ENCODE data around the gene PPFIA4. TPM values are rescaled to one million over a fixed set of nuclear protein-coding genes. Genes with fewer than 3 reads are reported as not detected.
A peak's percentile ranks its signal among the peaks of the same experiment; 100 is the strongest.

The PPFIA4 gene
- total RNA-seq, 4 donors from 2014 or later, result under 0.01 to 24.6 (median 0.30) TPM

- TF ChIP-seq CTCF (IDR thresholded peaks at IDR 0.05) (peak in 1 of 5 experiments; percentile 11), EP300 (IDR thresholded peaks at IDR 0.05) (no peak)
- Histone ChIP-seq H3K27me3 (no peaks in the 10 kb centered on the region), H3K27ac (no peak overlapping the region), H3K4me3 (no peak overlapping the region), H3K36me3 (no peaks in the 10 kb centered on the region), H3K4me1 (peaks cover 0 to 8% (median 7%) of the 10 kb centered on the region in 4 donors), H3K9me3 (no peaks in the 10 kb centered on the region)
- 77 to 80% methylated on average over 6 of the region's 6 CpGs for WGBS, 2 donors
- DNase-seq (ENCODE audit: low spot score in 2 of 2), result no peak
Observed at GRCh38 chr1:203031467-203031866, 5.2 kb downstream of the PPFIA4 start.

GRCh38 chr1:203033287-203033686 is 7.0 kb downstream of the PPFIA4 start:
- H3K36me3 ChIP-seq, result no peaks in the 10 kb centered on the region
- TF ChIP-seq CTCF (IDR thresholded peaks at IDR 0.05) (no peak), POLR2A (IDR thresholded peaks at IDR 0.05) (no peak), EP300 (IDR thresholded peaks at IDR 0.05) (no peak)
- H3K4me3 ChIP-seq, result no peak overlapping the region
- H3K9me3 ChIP-seq, result no peaks in the 10 kb centered on the region
- WGBS, 2 donors, result 68 to 70% methylated on average over 2 of the region's 2 CpGs
- no peak overlapping the region for H3K27ac ChIP-seq
- DNase-seq (ENCODE audit: low spot score in 2 of 2), result no peak
- peaks cover 0 to 4% (median 0%) of the 10 kb centered on the region in 4 donors for H3K4me1 ChIP-seq
- H3K27me3 ChIP-seq, result no peaks in the 10 kb centered on the region

- WGBS, 2 donors, result 88 to 98% methylated on average over 2 of the region's 2 CpGs
- TF ChIP-seq EP300 (IDR thresholded peaks at IDR 0.05) (no peak), CTCF (IDR thresholded peaks at IDR 0.05) (no peak), POLR2A (IDR thresholded peaks at IDR 0.05) (no peak)
- Histone ChIP-seq H3K4me3 (no peak overlapping the region), H3K27me3 (no peaks in the 10 kb centered on the region), H3K9me3 (no peaks in the 10 kb centered on the region), H3K36me3 (no peaks in the 10 kb centered on the region), H3K4me1 (peaks cover 0 to 5% (median 0%) of the 10 kb centered on the region in 4 donors), H3K27ac (no peak overlapping the region)
- DNase-seq (ENCODE audit: low spot score in 2 of 2), result no peak
Observed at GRCh38 chr1:203033917-203034316, 7.6 kb downstream of the PPFIA4 start.

- Histone ChIP-seq H3K27me3 (no peaks in the 10 kb centered on the region), H3K36me3 (no peaks in the 10 kb centered on the region), H3K4me1 (peaks cover 0 to 11% (median 0%) of the 10 kb centered on the region in 4 donors), H3K4me3 (no peak overlapping the region), H3K9me3 (no peaks in the 10 kb centered on the region), H3K27ac (no peak overlapping the region)
- DNase-seq (ENCODE audit: low spot score in 2 of 2), result no peak
- WGBS, 2 donors, result 73 to 87% methylated on average over 10 of the region's 10 CpGs
- TF ChIP-seq POLR2A (IDR thresholded peaks at IDR 0.05) (no peak), CTCF (IDR thresholded peaks at IDR 0.05) (no peak), EP300 (IDR thresholded peaks at IDR 0.05) (no peak)
Observed at GRCh38 chr1:203034422-203035110, 8.3 kb downstream of the PPFIA4 start.

GRCh38 chr1:203035111-203036000 is 9.1 kb downstream of the PPFIA4 start:
- 70 to 71% methylated on average over 15 of the region's 15 CpGs for WGBS, 2 donors

More at GRCh38 chr1:203035111-203036000, 9.1 kb downstream of the PPFIA4 start:
- Histone ChIP-seq H3K9me3 (no peaks in the 10 kb centered on the region), H3K27ac (no peak overlapping the region), H3K36me3 (no peaks in the 10 kb centered on the region), H3K4me1 (peaks cover 0 to 14% (median 0%) of the 10 kb centered on the region in 4 donors), H3K4me3 (no peak overlapping the region), H3K27me3 (no peaks in the 10 kb centered on the region)
- DNase-seq (ENCODE audit: low spot score in 2 of 2), result no peak
- no peak for TF ChIP-seq POLR2A (IDR thresholded peaks at IDR 0.05)
- TF ChIP-seq CTCF (IDR thresholded peaks at IDR 0.05), result no peak
- no peak for TF ChIP-seq EP300 (IDR thresholded peaks at IDR 0.05)
